K562 (cell line): ENCODE data around the gene COL9A3. TPM values are rescaled to one million over a fixed set of nuclear protein-coding genes. Genes with fewer than 3 reads are reported as not detected.

Source experiments
- ELK3 ChIP-seq: fragments of 450-650 bp; formaldehyde crosslinking; IDR thresholded peaks from 2 replicates; pipeline ENCODE4 v1.4.0; 2020; ENCODE audit warnings: mild to moderate bottlenecking
- ETV1 ChIP-seq: fragments of 450-650 bp; conservative IDR thresholded peaks from 2 replicates; pipeline ENCODE4 v1.6.1; 2016; ENCODE audit warnings: missing genetic modification characterization, control low read depth, low read depth, missing compliant biosample characterization
- RBM15 ChIP-seq: fragments of 200-400 bp; formaldehyde crosslinking; IDR thresholded peaks from 2 replicates; pipeline ENCODE4 v1.6.1; 2018; ENCODE audit warnings: mild to moderate bottlenecking, low read length, moderate library complexity; ENCODE audit not compliant: insufficient read depth
- REST ChIP-seq, 2 experiments: fragments of 450-650 bp; formaldehyde crosslinking in 1 of 2; IDR thresholded peaks; 2 replicates each; pipeline versions ENCODE4 v1.4.0 to v1.6.1; 2014 to 2020; ENCODE audit warnings: mild to moderate bottlenecking in 2 of 2, borderline replicate concordance in 1 of 2, low read depth in 1 of 2
- THRAP3 ChIP-seq: fragments of 450-650 bp; IDR thresholded peaks from 2 replicates; pipeline ENCODE4 v1.6.1; 2016; ENCODE audit warnings: mild to moderate bottlenecking, inconsistent platforms, borderline replicate concordance
- ZNF57 ChIP-seq: fragments of 450-650 bp; formaldehyde crosslinking; IDR thresholded peaks from 2 replicates; pipeline ENCODE4 v1.4.0; 2020; ENCODE audit warnings: mild to moderate bottlenecking, moderate library complexity
- ZNF717 ChIP-seq: fragments of 250-450 bp; sonication (Bioruptor Pico); IDR thresholded peaks from 2 replicates; pipeline ENCODE4 v1.5.0; 2021
- polyA plus RNA-seq, 8 experiments: library from polyadenylated mRNA; depleted of rRNA in 4 of 8; stranded (reverse) in 5 of 8; unstranded in 3 of 8; fragments of >200 nt; fragmentation: Nextera tagmentation in 2 of 8; fragmentation: Illumina TruSeq in 1 of 8; extraction: Ambion mirVana in 2 of 8; extraction: Trizol in 1 of 8; gene quantifications; 2 replicates each; pipeline versions ENCODE4 v1.2.1 to v1.2.3, GENCODE V29; 2011 to 2014; ENCODE audit warnings: inconsistent platforms in 1 of 8, missing spikeins in 1 of 8
- total RNA-seq, 7 experiments: library from RNA; depleted of rRNA in 6 of 7; stranded (reverse); fragments of >200 nt in 6 of 7; fragmentation: Illumina TruSeq in 2 of 7; extraction: Trizol in 2 of 7; gene quantifications; 2 replicates each; pipeline versions ENCODE4 v1.2.1 to v1.2.3, GENCODE V29; 2011 to 2021; ENCODE audit warnings: low replicate concordance in 1 of 7
- TF ChIP-seq, protein P1 (sequence below): fragments of 250-450 bp; sonication (Bioruptor Pico); IDR thresholded peaks from 2 replicates; pipeline ENCODE4 v1.4.0; 2020; ENCODE audit warnings: mild to moderate bottlenecking
- TF ChIP-seq, protein P2 (sequence below): fragments of 250-450 bp; sonication (Bioruptor Pico); IDR thresholded peaks from 2 replicates; pipeline ENCODE4 v1.8.0; 2022; ENCODE audit warnings: inconsistent platforms, mild to moderate bottlenecking, moderate library complexity, borderline replicate concordance

The COL9A3 gene
- total and polyA plus RNA-seq, 9 of the 15 experiments (the other 6 are each of a cell fraction or from before 2014, with no cell fraction given) = 0.14 to 3.6 (median 0.88) TPM; not detected in 1

- no peak for TF ChIP-seq REST (IDR thresholded peaks at IDR 0.05; ENCODE audit: borderline replicate concordance)
- no peak for TF ChIP-seq REST (CRISPR knock-in tag; IDR thresholded peaks at IDR 0.05; ENCODE audit: low read depth)
- TF ChIP-seq ZNF57 (CRISPR knock-in tag) = no peak
- no peak for TF ChIP-seq ZNF717
- TF ChIP-seq, protein P1, sequence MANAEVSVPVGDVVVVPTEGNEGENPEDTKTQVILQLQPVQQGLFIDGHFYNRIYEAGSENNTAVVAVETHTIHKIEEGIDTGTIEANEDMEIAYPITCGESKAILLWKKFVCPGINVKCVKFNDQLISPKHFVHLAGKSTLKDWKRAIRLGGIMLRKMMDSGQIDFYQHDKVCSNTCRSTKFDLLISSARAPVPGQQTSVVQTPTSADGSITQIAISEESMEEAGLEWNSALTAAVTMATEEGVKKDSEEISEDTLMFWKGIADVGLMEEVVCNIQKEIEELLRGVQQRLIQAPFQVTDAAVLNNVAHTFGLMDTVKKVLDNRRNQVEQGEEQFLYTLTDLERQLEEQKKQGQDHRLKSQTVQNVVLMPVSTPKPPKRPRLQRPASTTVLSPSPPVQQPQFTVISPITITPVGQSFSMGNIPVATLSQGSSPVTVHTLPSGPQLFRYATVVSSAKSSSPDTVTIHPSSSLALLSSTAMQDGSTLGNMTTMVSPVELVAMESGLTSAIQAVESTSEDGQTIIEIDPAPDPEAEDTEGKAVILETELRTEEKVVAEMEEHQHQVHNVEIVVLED = no peak
- TF ChIP-seq THRAP3 = no peak
- peak; percentile 77 for TF ChIP-seq ETV1 (tag)
- no peak for TF ChIP-seq ELK3 (CRISPR knock-in tag)
- no peak for TF ChIP-seq RBM15
- TF ChIP-seq, protein P2, sequence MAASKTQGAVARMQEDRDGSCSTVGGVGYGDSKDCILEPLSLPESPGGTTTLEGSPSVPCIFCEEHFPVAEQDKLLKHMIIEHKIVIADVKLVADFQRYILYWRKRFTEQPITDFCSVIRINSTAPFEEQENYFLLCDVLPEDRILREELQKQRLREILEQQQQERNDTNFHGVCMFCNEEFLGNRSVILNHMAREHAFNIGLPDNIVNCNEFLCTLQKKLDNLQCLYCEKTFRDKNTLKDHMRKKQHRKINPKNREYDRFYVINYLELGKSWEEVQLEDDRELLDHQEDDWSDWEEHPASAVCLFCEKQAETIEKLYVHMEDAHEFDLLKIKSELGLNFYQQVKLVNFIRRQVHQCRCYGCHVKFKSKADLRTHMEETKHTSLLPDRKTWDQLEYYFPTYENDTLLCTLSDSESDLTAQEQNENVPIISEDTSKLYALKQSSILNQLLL = no peak
These were observed 39.9 kb upstream of the COL9A3 start (continued) for GRCh38 chr20:62776692-62777527.
